GM06990 (cell line): Measurements from ENCODE around the gene CNTNAP2.

ENCODE experiments used
- DNase-seq: peaks from one replicate; pipeline ENCODE4 v3.0.0-alpha.2; 2011; ENCODE audit not compliant: insufficient read length; ENCODE audit errors: extremely low read depth
- H3K27me3 ChIP-seq: replicated peaks from 2 replicates; pipeline ENCODE4 v1.6.0; 2011; ENCODE audit warnings: low read length; ENCODE audit not compliant: control insufficient read depth, insufficient read depth
- H3K36me3 ChIP-seq: 2 replicates; pipeline ENCODE4 v1.5.1; 2011; ENCODE audit warnings: low read length; ENCODE audit not compliant: control insufficient read depth, insufficient read depth
- H3K4me3 ChIP-seq: replicated peaks from 2 replicates; pipeline ENCODE4 v1.5.1; 2011; ENCODE audit warnings: low read depth, mild to moderate bottlenecking, control low read depth, low read length
- CTCF ChIP-seq: IDR thresholded peaks from 2 replicates; pipeline ENCODE4 v1.5.1; 2011; ENCODE audit warnings: low read length, control low read depth, mild to moderate bottlenecking, inconsistent platforms; ENCODE audit not compliant: insufficient read depth, poor library complexity, severe bottlenecking

Gene CNTNAP2

GRCh38 chr7:146479040-146479439 is 362.4 kb downstream of the CNTNAP2 start:
- no peak for TF ChIP-seq CTCF
- Histone ChIP-seq H3K4me3 (no peak overlapping the region), H3K27me3 (no peaks in the 10 kb centered on the region), H3K36me3 (no peaks in the 10 kb centered on the region)
- no peak for DNase-seq

DNA sequence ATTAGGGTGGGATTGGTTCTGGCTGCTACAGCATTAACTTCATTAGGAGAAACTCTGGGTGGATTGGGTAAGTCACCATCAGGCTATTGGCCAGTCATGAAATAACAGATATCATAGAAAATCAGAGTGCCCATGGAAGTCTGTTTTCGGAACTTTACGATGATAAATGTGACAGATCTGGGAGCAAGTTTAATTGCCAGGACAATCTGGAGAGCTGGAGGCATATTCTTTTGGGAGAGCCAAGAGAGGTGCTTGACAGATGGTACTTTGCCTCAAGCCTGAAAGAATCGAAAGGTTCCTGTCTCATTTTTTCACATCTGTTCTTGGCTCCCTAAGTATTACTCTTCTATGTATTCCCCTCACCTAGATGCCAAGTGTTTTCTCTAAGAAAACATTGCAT is 369.9 kb downstream of the CNTNAP2 start:
- Histone ChIP-seq H3K4me3 (no peak overlapping the region), H3K36me3 (no peaks in the 10 kb centered on the region), H3K27me3 (no peaks in the 10 kb centered on the region)
- no peak for TF ChIP-seq CTCF
- no peak for DNase-seq

DNA sequence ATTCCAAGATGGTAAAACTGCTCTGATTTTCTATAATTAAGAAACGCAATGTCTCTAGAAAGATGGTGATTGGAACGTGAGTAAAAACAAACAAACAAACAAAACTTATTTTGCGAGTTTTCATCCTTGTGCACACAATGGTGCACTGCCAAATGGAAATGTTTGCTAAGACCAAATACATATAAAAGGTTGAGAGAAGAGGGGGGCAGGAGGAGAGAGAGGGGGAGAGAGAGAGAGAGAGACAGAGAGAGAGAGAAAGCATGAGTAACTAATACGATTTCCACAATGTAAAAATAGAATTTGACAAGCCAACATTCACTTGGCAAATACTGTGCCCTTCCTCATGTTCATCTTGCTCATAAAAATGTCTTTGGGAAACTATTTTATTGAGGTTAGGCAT is 375.4 kb downstream of the CNTNAP2 start:
- no peak for DNase-seq
- Histone ChIP-seq H3K27me3 (no peaks in the 10 kb centered on the region), H3K4me3 (no peak overlapping the region), H3K36me3 (no peaks in the 10 kb centered on the region)
- no peak for TF ChIP-seq CTCF

- no peak for TF ChIP-seq CTCF
- no peak for DNase-seq
- Histone ChIP-seq H3K36me3 (no peaks in the 10 kb centered on the region), H3K27me3 (no peaks in the 10 kb centered on the region), H3K4me3 (no peak overlapping the region)
Measured at GRCh38 chr7:146494952-146495596, 378.5 kb downstream of the CNTNAP2 start.

DNA sequence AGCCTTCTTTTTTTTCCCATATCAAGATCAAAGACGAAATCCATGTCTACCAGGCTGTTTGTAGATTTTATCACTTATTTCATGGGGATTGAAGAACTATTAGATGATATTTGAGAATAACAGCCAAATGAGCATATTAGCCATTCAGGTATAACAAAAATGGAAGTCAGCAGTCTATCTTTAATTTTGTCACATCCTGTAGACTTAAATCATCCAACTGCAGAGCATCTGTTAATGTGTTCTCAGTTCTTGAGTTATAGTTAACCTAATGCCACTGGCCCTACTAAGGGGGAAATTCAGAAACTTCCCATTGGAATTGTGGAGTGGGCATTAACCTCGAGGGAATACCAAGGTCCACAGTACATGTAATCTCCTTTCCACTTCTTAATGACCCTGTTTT is 380.1 kb downstream of the CNTNAP2 start:
- Histone ChIP-seq H3K36me3 (no peaks in the 10 kb centered on the region), H3K4me3 (no peak overlapping the region), H3K27me3 (no peaks in the 10 kb centered on the region)
- no peak for DNase-seq
- no peak for TF ChIP-seq CTCF

- Histone ChIP-seq H3K27me3 (no peaks in the 10 kb centered on the region), H3K36me3 (no peaks in the 10 kb centered on the region), H3K4me3 (no peak overlapping the region)
- TF ChIP-seq CTCF, result no peak
- DNase-seq, result no peak
Measured at GRCh38 chr7:146499970-146500369, 383.4 kb downstream of the CNTNAP2 start.
